ENCODE data around the gene GLG1.

DNA sequence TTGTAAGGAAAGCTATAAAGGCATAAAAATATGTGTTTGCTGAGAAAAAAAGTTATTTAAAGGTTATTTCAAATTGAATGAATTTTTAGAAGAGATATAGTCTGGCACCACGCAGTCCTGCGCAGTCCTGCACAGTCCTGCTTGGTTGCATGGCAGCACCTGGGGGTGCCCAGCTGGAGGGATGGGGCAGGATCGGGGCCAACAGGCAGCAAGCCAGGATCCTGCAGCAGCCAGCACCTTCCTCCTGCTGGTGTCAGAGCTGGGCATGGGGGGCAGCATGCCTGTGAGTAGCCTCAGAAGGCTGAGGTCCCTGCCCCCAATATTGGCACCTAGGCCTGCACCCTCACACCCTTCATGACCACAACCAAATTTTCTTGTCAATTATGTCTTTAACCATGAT lies 46.0 kb downstream of the GLG1 start:
- no peak for TF ChIP-seq POLR2A (IDR thresholded peaks at IDR 0.05; ENCODE audit: low read length)
- no peak for TF ChIP-seq GATA1 (IDR thresholded peaks at IDR 0.05; ENCODE audit: low read depth, low read length)
